ENCODE results near the gene PSMA3. TPM values are rescaled to one million over a fixed set of nuclear protein-coding genes. Genes with fewer than 3 reads are reported as not detected.

Gene PSMA3
- total and polyA plus RNA-seq, 7 donors, result 69.5 to 217 (median 112) TPM

- no peak for DNase-seq
- Histone ChIP-seq H3K27me3 (no peaks in the 10 kb centered on the region), H3K4me3 (no peak overlapping the region), H3K27ac (peak overlapping the region in 1 of 4 donors; percentile 25), H3K4me1 (peaks cover 0 to 54% (median 34%) of the 10 kb centered on the region in 4 donors), H3K9me3 (no peaks in the 10 kb centered on the region), H3K36me3 (peaks cover 0 to 63% (median 11%) of the 10 kb centered on the region in 4 donors)
- 81 to 85% methylated on average over 2 of the region's 2 CpGs for WGBS, 2 donors
- TF ChIP-seq CTCF (IDR thresholded peaks at IDR 0.05) (no peak), EP300 (IDR thresholded peaks at IDR 0.05) (no peak), POLR2A (IDR thresholded peaks at IDR 0.05) (no peak), POLR2AphosphoS5 (IDR thresholded peaks at IDR 0.05) (no peak)
- intact Hi-C loops (cut with DNase I), result no loop called here
Measured at GRCh38 chr14:58275527-58276190, 31.0 kb downstream of the PSMA3 start.

GRCh38 chr14:58276208-58276607, 31.6 kb downstream of the PSMA3 start:
- no peak overlapping the region for H3K4me3 ChIP-seq
- no peaks in the 10 kb centered on the region for H3K9me3 ChIP-seq
- H3K27me3 ChIP-seq, result no peaks in the 10 kb centered on the region
- peaks cover 0 to 57% (median 11%) of the 10 kb centered on the region in 4 donors for H3K36me3 ChIP-seq
- no peak for DNase-seq
- no peak for TF ChIP-seq EP300 (IDR thresholded peaks at IDR 0.05)
- no peak for TF ChIP-seq POLR2AphosphoS5 (IDR thresholded peaks at IDR 0.05)
- TF ChIP-seq POLR2A (IDR thresholded peaks at IDR 0.05), result no peak
- TF ChIP-seq CTCF (IDR thresholded peaks at IDR 0.05), result no peak
- intact Hi-C loops (cut with DNase I), result no loop called here
- H3K4me1 ChIP-seq, result peaks cover 0 to 58% (median 38%) of the 10 kb centered on the region in 4 donors
- WGBS, 2 donors, result 82 to 92% methylated on average over 1 of the region's 1 CpG
- no peak overlapping the region for H3K27ac ChIP-seq

GRCh38 chr14:58278177-58278576, 33.5 kb downstream of the PSMA3 start:
- no peak for DNase-seq
- Histone ChIP-seq H3K27ac (no peak overlapping the region), H3K4me3 (no peak overlapping the region), H3K4me1 (peaks cover 0 to 58% (median 39%) of the 10 kb centered on the region in 4 donors), H3K36me3 (peaks cover 0 to 37% (median 8%) of the 10 kb centered on the region in 4 donors), H3K27me3 (no peaks in the 10 kb centered on the region), H3K9me3 (no peaks in the 10 kb centered on the region)
- intact Hi-C loops (cut with DNase I), result no loop called here
- WGBS, 2 donors, result 96 to 97% methylated on average over 8 of the region's 8 CpGs
- no peak for TF ChIP-seq POLR2A (IDR thresholded peaks at IDR 0.05)
- TF ChIP-seq CTCF (IDR thresholded peaks at IDR 0.05), result no peak
- TF ChIP-seq POLR2AphosphoS5 (IDR thresholded peaks at IDR 0.05), result no peak
- TF ChIP-seq EP300 (IDR thresholded peaks at IDR 0.05), result no peak

GRCh38 chr14:58280954-58281787, 36.5 kb downstream of the PSMA3 start:
- Histone ChIP-seq H3K4me3 (no peak overlapping the region), H3K36me3 (peaks cover 0 to 50% (median 22%) of the 10 kb centered on the region in 4 donors), H3K9me3 (no peaks in the 10 kb centered on the region), H3K4me1 (peaks cover 0 to 46% (median 41%) of the 10 kb centered on the region in 4 donors), H3K27ac (peak overlapping the region; percentile 71 to 80 (median 76)), H3K27me3 (no peaks in the 10 kb centered on the region)
- 9 to 12% methylated on average over 4 of the region's 4 CpGs for WGBS, 2 donors
- no peak for DNase-seq
- intact Hi-C loops (cut with DNase I), result no loop called here
- TF ChIP-seq CTCF (IDR thresholded peaks at IDR 0.05) (no peak), POLR2AphosphoS5 (IDR thresholded peaks at IDR 0.05) (peak in 2 of 4 donors; percentile 18 to 24)
